ENCODE results near the gene GALNT18.

The GALNT18 gene

DNA sequence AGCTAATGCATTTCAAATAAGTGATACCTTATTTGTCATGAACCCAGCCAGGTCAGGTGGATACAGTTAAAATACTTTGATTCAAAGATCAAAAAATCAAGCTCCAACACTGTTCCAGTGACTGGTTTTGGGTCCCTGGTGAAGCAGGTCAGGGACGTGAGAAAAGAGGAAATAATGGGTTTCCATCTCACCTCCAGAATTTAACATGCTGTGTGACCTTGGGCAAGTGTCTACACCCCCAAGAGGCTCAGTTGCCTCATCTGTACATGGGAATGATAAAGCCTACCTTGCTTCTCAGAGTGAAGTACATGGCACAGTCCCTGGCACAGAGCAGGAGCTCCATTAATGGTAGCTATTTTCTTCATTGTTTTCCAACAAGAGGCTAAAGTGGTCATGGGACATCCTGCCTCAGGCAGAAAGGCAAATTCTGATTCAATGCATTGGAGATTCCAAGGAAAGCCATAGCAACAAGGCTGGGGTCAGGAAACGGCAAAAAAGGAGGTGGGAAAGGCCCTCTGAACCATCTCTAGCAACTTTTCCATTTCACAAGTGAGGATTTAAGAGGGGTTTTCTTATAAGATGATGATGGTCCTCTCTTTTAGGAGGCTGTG, 377.2 kb downstream of the GALNT18 start:
- DNase-seq (ENCODE audit: low read depth, low spot score) = no peak

DNA sequence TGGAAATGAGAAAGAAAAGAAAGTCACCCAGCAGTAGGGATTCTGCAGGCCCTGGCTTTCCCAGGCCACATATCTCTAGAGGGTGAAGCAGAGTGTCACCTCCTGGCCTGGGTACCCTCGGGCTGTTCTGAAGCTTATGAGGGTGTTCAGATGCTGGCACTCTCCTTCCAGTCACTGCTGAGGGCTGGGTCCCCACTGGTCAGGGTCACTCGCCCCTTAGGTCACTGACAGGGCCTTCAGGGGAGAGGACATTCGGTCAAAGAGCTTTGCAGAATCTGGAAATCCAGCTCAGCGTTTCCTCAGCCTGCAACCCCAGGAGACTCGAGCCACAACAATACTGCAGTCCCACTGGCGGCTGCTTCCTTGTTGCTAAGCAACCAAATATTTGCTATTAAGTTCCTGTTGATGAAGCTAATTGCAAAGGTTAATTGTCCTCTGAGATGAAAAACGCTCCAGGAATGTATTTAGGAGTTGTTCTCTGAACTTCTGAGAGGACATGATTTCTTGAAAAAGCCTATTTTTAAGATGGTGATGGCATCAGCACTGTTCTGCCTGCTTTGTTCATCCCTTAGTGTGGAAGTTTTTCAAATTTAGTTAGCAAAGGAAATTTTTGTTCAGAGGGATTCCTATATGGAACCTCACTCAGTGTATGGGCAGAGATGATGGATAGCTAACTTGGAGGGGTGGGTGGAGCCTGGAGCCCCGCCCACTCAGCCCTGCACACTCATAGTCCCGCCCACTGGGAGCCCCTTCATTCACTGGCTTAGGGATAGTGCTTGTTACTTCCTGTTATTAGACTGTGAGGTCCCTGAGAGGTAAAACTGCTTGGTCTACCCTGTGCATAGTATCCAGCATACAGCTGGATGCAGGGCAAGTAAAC, 378.0 kb downstream of the GALNT18 start:
- no peak for DNase-seq (ENCODE audit: low read depth, low spot score)

DNA sequence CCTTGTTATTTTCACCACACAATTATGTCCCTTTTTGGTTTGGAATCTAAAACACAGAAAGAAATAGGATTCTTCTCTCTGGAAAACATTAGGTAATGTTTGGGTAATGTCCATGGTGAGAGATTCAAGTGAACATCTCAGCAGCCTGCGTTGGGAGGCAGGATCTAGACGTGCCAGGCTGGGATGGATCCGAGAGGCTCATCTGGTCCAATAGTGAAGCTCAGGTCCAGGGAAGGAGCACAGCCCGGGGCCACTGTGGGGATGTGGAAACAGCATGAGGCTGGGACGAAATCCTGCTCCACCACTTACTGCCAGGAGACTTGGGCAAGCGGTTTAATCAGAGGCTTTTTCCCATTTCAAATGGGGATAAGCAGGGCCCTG, 378.6 kb downstream of the GALNT18 start:
- no peak for DNase-seq (ENCODE audit: low read depth, low spot score)

DNA sequence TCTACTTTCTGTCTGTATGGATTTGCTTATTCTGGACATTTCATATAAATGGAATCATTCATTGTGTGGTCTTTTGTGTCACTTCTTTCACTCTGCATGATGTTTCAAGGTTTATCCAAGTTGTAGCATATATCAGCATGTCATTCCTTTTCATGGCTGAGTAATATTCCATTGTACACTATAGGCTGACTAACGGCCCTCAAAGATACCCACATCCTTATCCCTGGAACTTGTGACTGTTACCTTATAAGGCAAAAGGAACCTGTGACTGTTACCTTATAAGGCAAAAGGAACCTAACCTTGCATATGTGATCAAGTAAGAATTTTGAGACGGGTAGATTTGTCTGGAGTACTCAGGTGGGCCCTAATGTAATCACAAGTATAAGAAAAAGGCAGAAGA, 380.5 kb downstream of the GALNT18 start:
- DNase-seq (ENCODE audit: low read depth, low spot score) = no peak

DNA sequence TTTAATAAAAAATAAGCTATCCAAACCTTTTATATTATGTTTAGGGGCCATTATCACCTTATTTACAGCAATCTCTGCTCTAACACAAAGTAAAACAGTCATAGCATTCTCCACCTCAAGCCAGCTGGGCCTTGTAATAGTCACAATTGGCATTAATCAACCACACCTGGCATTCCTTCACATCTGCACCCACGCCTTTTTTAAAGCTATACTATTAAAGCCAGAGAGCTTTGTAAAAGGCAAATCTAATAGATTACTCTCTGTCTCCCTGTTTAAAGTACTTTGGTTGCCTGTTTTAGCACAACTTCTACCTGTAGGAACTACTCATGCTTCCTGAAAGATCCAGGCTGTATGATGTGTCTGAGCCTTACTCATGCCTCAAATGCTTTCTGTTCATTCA, 381.8 kb downstream of the GALNT18 start:
- no peak for DNase-seq (ENCODE audit: low read depth, low spot score)

DNA sequence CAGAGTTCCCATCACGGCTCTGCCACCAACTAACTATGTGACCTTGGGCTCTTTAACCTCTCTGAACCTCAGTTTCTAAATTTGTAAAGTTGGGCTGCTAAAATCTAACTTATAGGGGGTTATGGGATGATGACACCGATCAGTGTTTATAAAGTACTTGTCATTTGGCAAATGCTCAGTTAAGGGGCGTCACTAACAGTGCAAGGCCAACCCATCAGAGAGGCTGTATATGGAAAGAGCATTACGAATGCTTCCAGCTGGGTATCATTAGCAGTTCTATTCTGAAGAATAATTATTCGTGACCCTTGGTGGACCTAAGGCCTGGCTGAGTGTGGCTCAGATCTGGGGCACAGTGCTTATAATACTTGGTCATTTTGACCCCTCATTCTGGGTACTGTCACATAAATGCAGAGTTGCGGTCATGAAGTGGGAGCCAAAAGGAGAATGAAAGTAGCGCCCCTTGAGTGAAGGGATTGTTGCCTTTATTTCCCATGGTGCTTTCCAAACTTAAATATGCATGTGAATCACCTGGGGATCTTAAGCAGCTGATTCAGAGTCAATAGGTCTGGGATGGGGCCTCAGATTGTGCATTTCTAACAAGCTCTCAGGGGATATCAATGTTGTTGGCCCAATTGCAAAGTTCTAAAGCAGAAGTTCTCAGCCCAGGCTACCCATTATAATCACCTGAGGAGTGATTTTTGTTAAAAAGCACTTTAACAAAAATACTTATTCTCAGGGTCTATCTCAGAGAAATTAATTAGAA, 384.6 kb downstream of the GALNT18 start:
- DNase-seq (ENCODE audit: low read depth, low spot score) = no peak

DNA sequence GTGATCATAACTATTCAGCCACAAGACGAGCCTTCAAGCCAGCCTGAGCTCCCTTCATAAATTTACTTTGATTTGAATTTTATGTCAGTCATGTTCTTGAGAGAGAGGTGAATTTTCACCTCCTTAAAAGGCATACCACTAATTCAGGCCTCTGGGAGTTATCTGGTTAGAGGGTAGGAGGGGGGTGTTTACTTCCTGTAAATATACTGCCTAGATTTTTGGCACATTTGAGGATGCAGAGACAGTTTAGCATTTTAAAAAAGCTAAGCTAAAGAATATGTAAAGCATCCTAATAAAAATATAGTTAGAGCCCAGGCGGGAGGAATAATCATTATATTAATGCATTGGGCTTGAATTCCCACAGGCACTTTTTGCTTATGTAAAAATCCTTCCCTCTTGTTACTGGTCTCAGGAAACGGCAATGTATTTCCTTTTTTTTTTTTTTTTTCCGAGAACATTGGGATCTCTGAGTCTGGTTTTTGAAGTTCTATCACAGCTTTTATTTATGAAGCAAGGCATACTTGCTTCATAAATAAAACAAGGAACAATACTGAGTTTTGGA, 385.2 kb downstream of the GALNT18 start:
- no peak for DNase-seq (ENCODE audit: low read depth, low spot score)

DNA sequence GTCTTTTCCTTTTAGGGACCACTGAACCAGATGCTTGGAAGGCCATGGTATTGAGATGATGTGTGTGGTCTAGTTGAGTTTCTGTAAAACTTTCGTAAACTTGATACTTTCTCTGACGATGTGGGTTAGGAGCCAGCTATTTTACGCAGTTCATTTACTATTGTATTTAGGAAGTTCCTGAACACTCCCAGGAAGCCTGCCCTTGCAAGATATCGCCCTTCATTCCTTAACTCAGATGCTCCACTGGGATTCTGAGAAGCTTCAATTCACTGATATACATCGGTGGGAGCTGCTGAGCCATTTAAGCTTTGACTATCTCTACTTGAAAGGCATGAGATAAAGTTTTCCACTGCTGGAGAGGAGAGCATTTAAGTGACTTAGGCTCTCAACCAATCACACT, 390.0 kb downstream of the GALNT18 start:
- no peak for DNase-seq (ENCODE audit: low read depth, low spot score)

DNA sequence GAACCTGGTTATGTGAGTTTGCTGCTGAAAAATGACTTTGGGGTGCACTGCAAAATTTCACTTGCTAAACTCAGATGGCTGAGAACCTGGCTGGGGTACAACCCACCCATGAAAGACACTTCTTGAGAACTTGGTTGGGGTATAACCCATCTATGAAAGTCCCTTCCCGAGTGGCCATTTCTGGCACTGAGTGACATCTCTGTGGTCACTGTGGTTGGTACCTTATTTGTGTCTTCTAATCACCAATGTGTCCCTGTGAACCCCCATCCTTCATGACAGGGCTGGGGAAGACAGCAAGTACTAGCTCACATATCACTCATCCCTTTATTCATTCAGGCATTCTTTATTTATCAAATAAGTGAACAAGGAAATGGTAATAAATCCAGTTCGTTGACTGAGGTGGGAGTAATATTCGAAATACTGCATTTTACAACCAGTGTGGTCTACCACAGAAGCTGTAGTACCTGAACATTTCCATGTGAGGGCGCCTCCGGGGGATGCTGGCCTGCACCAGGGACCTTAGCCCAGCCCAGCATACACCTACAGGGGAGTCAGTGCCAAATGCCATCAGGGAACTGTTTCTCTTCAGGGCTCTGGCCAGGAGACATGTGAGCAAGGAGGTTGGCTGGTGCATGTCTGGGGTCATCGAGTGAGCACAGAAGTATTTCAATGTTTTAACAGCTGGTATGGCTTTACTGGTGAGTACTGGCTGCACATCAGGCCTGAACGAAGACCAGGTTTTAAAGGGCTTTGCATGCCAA, 390.8 kb downstream of the GALNT18 start:
- DNase-seq (ENCODE audit: low read depth, low spot score) = no peak

DNA sequence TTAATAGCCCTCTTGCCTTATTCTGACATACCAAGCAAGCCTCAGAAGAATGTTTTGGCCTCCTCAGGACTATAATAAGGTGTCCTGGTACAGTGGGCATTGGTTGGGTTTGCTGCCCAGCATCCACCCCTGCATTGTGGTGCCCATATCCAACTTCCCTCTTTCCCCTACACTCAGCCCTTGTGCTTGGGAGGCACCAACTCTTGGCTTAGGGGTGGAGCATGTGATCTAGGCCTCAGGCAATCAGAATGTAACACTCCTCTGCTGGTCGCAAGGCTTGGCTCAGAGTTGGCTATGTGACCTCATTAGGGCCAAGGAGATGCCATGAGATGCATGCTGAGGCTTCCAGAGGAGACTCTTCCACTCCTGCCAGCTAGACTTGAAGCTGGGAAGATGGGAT, 391.7 kb downstream of the GALNT18 start:
- no peak for DNase-seq (ENCODE audit: low read depth, low spot score)

DNA sequence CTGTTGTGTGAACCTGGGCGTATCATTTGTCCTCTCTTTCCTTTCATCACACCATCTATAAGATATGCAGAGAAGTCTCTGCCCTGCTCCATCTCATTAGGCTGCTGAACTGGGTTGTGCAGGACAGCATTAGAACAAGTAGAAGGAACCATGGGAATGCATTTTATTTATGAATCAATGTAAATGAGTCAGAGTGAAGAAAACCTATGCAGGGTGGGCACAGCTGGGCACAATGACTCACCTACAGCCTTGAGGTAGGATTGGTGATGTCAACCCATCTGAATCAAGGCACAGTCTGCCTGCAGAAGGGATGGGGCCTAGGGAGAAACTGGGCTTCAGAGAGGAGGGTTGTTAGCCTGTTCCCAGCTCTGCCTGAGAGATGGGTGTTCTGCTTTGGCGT, 392.2 kb downstream of the GALNT18 start:
- no peak for DNase-seq (ENCODE audit: low read depth, low spot score)

DNA sequence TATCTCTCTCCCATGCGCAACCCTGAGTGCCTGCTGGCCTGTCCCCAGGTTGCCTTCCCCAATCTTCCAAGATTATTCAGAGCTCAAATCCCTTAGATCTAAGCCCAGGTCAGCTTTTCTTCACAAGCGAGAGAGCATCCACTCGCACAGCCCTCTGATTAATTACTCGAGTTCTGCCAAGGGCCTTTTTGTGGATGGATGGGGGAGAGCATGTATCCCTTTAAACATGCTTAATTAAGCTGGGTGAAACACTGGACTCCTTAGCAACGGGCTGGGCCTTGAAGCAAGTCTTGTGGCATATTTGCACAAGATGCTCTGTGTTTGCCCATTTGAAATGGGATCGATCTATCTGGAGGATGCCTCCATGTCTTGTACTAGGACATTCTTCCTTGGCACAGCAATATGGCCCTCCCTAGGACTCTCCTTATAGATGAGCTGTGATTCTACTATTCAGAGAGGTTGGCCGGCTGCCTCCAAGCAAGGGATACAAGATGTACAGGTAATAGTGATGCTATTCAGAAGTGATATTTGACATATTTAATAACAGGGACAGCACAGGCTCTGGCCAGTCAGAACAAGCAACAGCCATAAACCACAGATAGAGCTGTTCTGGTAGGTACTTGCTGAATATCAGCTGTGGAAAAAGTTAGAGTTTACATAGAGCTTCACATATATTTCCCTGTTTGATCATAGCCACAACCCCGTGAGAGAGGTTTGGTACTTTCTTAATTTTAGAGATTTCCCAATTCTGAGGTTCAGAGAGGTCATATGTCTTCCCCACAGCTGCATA, 394.3 kb downstream of the GALNT18 start:
- DNase-seq (ENCODE audit: low read depth, low spot score) = no peak
